Fibroblast of the aortic adventitia (primary cell): ENCODE measurements around the gene THPO. TPM values are rescaled to one million over a fixed set of nuclear protein-coding genes. Genes with fewer than 3 reads are reported as not detected.

Experiments used
- DNase-seq: peaks from one replicate; pipeline ENCODE4 v3.0.0-alpha.2; 2010; ENCODE audit warnings: low read depth
- H3K4me3 ChIP-seq: 2 replicates; pipeline ENCODE4 v1.5.1; 2011; ENCODE audit warnings: low read depth, mild to moderate bottlenecking, control low read depth, low read length, moderate library complexity
- total RNA-seq: library from RNA; depleted of rRNA; stranded (reverse); fragments of >200 nt; gene quantifications from 2 replicates; pipeline ENCODE4 v1.2.3, GENCODE V29; 2012; ENCODE audit warnings: low replicate concordance
- TF ChIP-seq, protein P1 (sequence below): IDR thresholded peaks from 2 replicates; pipeline ENCODE4 v1.5.1; 2011; ENCODE audit warnings: mild to moderate bottlenecking, low read length, control low read depth, inconsistent platforms; ENCODE audit not compliant: insufficient read depth

The THPO gene
- total RNA-seq, 1 donor: not detected

DNA sequence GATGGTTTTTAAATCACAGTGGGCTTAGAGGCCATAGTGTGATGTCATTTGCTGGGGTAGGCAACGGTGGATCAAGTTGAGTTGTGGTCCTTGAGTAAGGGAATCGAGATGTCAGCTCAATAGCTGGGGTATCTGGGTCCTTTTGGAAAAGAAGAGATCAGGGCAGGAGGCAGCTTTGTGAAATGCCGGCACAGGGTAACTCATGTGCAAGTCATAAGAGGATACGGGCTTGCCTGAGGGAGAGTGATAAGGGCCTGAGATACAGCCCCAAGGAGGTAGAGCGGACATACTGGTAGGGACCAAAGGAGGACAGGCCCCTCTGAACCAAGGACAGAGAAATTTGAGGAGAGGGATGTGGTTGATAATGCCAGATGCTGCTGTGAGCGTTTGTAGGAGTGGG lies 44.8 kb downstream of the THPO start:
- no peak overlapping the region for H3K4me3 ChIP-seq
- TF ChIP-seq, protein P1, sequence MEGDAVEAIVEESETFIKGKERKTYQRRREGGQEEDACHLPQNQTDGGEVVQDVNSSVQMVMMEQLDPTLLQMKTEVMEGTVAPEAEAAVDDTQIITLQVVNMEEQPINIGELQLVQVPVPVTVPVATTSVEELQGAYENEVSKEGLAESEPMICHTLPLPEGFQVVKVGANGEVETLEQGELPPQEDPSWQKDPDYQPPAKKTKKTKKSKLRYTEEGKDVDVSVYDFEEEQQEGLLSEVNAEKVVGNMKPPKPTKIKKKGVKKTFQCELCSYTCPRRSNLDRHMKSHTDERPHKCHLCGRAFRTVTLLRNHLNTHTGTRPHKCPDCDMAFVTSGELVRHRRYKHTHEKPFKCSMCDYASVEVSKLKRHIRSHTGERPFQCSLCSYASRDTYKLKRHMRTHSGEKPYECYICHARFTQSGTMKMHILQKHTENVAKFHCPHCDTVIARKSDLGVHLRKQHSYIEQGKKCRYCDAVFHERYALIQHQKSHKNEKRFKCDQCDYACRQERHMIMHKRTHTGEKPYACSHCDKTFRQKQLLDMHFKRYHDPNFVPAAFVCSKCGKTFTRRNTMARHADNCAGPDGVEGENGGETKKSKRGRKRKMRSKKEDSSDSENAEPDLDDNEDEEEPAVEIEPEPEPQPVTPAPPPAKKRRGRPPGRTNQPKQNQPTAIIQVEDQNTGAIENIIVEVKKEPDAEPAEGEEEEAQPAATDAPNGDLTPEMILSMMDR: no peak
- no peak for DNase-seq

DNA sequence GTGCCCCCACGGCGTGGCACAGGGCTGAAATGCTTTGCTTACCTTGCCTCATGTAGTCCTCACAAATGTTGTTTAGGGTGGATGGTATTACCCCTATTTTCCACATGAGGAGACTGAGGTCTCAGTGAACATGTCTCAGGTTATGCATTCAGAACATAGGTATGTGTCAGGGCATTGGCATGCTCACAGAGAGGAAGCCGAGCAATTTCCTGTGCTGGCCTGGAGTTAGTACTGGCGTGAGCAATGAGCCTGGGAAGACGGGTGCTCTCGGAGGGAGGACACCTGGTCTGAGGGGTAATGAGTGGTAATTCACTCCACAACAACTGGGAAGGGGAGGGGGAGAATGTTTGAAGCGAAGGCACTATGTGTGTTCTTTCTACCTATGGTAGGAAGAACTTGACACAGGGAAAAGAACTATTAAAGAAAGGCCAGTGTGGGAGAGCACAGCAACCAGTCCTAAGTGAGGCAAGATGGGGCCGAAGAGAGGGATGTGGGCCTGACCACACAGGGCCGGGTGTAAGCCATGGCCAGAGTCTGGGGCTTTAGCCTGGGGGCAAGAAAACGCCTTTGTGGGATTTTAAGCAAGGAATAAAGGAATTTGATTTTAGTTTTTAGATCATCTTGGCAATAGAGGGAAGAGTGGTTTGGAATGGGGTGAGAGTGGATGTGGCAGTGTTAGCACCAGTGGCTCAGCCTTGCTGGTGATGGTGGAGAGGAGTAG lies 45.5 kb downstream of the THPO start:
- TF ChIP-seq, protein P1: peak; percentile 2
- H3K4me3 ChIP-seq: no peak overlapping the region
- DNase-seq: peak; percentile 85

DNA sequence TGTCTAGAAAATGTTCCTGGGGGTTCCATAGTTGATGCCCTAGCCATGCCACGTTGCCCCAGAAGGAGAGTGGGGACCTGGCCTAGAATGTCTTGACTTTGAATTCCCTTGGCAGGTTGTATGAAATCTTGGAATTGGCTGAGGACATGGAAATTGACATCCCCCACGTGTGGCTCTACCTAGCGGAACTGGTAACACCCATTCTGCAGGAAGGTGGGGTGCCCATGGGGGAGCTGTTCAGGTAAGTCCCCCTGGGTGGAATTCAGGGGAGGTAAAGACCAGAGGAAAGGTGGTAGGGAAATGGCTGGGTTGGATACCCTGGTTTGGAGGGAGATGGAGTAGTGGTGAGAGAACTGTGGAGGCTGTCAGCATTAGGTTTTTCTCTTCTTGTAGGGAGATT lies 49.5 kb downstream of the THPO start:
- TF ChIP-seq, protein P1: no peak
- DNase-seq: no peak

DNA sequence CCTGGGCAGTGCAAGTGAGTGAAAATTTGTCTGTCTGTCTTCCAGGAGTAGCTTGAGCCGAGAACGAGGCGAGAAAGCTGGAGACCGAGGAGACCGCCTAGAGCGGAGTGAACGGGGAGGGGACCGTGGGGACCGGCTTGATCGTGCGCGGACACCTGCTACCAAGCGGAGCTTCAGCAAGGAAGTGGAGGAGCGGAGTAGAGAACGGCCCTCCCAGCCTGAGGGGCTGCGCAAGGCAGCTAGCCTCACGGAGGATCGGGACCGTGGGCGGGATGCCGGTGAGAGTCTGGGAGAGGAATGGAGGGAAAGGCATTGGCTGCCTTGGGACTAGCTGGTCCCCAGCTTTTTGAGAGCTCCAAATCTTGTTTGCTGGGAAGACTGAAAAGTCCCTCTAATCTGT lies 50.8 kb downstream of the THPO start:
- TF ChIP-seq, protein P1: no peak
- DNase-seq: no peak
- no peak overlapping the region for H3K4me3 ChIP-seq

More for the DNA sequence above, 49.5 kb downstream of the THPO start:
- H3K4me3 ChIP-seq: no peak overlapping the region

DNA sequence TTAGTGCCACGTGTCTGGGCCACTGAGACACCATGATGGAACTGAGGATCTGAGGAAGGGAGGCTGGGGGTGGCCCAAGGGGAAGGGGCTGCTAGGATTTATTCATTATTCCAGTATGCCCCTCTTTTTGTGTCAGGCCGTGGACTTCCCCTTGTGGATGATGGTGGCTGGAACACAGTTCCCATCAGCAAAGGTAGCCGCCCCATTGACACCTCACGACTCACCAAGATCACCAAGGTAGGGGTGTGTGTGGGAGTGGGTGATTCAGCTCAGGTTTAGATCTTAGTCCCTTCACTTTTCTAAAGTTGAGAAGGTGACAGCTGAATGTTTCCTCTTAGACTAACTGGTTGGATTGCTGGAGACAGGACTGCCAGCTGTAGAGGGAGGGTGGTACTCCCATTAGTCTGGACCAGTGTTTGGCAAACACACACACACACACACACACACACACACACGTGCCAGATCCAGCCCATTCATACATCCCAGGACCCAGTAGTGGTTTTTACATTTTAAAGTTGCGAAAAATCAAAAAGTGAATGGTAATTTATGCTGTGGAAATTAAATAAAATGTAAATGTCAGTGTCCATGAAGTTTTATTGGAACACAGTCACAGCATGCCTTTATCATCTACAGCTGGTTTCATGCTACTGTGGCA lies 52.2 kb downstream of the THPO start:
- TF ChIP-seq, protein P1: no peak

DNA sequence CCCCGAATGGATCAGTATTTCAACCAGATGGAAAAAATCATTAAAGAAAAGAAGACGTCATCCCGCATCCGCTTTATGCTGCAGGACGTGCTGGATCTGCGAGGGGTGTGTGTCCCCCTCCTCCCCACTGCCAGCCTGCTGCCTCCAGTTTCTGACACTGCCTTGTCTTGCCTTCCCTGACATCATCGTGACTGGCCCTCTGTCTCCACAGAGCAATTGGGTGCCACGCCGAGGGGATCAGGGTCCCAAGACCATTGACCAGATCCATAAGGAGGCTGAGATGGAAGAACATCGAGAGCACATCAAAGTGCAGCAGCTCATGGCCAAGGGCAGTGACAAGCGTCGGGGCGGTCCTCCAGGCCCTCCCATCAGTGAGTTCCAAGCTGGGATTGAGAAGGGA lies 52.7 kb downstream of the THPO start:
- H3K4me3 ChIP-seq: no peak overlapping the region
- DNase-seq: no peak
- TF ChIP-seq, protein P1: no peak

More for the DNA sequence above, 52.2 kb downstream of the THPO start:
- H3K4me3 ChIP-seq: no peak overlapping the region
- DNase-seq: no peak
